Heart left ventricle (tissue), 13 donors: ENCODE measurements around the gene USP35.
A peak's percentile ranks its signal among the peaks of the same experiment; 100 is the strongest.

ENCODE experiments used
- CTCF ChIP-seq, 12 donors: fragments of 200-600 bp; sonication (generic) in 4 of 12; IDR thresholded peaks; one replicate each; pipeline versions ENCODE4 v1.5.0 to v1.8.0; 2018 to 2022; ENCODE audit warnings: antibody characterized with exemption in 12 of 12, mild to moderate bottlenecking in 5 of 12
- POLR2A ChIP-seq, 2 donors: fragments of 450-650 bp; IDR thresholded peaks; one replicate each; pipeline ENCODE4 v1.6.1; 2017; ENCODE audit warnings: antibody characterized with exemption in 2 of 2, mild to moderate bottlenecking in 2 of 2, moderate library complexity in 2 of 2
- donor health status: ischemic (EF 13 %, LVEDD 7.1; RV severe dilation, severe dysfunction).
- donor health status: DM: no; HTN: yes; CAD: no.
- donor health status: DM: no; HTN: no; CAD: no.
- donor health status: ischemic (EF 25% LVEDD 6.9; RV normal size, moderate dysfunction).
- donor health status: ischemic (EF 25% LVEDD 5.7; RV mildly dilated, moderate dysfunction).
- donor health status: ischemic (EF 35%, LVEDD 5.7; RV mildly dilated, moderate dysfunction).
- donor health status: nonischemic (EF 11% LVEDD 7.7; RV severe dilation, severe dysfunction).
- donor health status: DM: yes; HTN: yes; CAD: no.
- donor health status: PGD.
- donor health status: ischemic (EF 29% LVEDD 5.4; RV normal size, mild dysfunction).
- donor health status: nonischemic (EF 23%, LVEDD 6.1; RV moderate dilation, normal function).

- TF ChIP-seq CTCF (IDR thresholded peaks at IDR 0.05) (peak in 11 of 12 donors; percentile 33 to 73 (median 65)), POLR2A (IDR thresholded peaks at IDR 0.05) (no peak)
Observed at GRCh38 chr11:78228467-78228866, 39.7 kb downstream of the USP35 start.
